Measurements from ENCODE around the gene ANXA5. TPM values are rescaled to one million over a fixed set of nuclear protein-coding genes. Genes with fewer than 3 reads are reported as not detected.

Gene ANXA5
- total RNA-seq, 1 donor from 2014 or later = 682 TPM

DNA sequence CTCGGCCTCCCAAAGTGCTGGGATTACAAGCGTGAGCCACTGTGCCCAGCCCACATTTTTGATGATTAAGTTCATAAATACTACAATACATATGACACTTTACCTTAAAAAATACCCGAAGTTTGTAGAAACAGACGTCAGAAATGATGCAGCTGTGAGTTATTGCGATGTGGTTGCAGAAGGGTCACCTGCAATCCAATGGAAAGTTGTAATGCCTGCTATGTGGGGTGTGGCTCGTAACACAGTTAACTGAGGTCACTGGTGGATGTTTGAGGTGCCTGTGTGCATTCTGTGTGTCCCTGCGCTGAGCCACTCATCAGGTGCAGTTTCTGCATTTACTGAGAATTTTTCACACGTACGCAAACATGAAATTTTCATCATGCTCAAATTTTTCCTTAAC lies 64.1 kb downstream of the ANXA5 start:
- Histone ChIP-seq H3K4me2 (ENCODE audit: low read length) (no peak overlapping the region), H3K36me3 (ENCODE audit: insufficient read depth, low read length) (no peaks in the 10 kb centered on the region), H3K27ac (ENCODE audit: low read depth, low read length) (no peak overlapping the region), H3K27me3 (ENCODE audit: insufficient read depth, low read length) (no peaks in the 10 kb centered on the region), H3K4me1 (ENCODE audit: insufficient read depth, low read length) (no peaks in the 10 kb centered on the region), H3K79me2 (ENCODE audit: insufficient read depth, low read length) (no peaks in the 10 kb centered on the region), H3K9ac (ENCODE audit: low read length) (no peak overlapping the region), H3K4me3 (ENCODE audit: insufficient read depth, low read depth, low read length) (no peak overlapping the region), H4K20me1 (ENCODE audit: insufficient read depth, low read length) (no peaks in the 10 kb centered on the region), H2AFZ (ENCODE audit: low read depth, low read length) (no peak overlapping the region), H3K9me3 (ENCODE audit: insufficient read depth, low read depth, low read length) (no peaks in the 10 kb centered on the region)
- Mint-ChIP-seq H3K4me3 (ENCODE audit: unreplicated experiment) (no peak overlapping the region), H3K4me1 (ENCODE audit: low read depth, unreplicated experiment) (no peaks in the 10 kb centered on the region), H3K27ac (ENCODE audit: unreplicated experiment) (no peak overlapping the region), H3K9me3 (ENCODE audit: unreplicated experiment) (no peaks in the 10 kb centered on the region), H3K36me3 (ENCODE audit: low read depth, unreplicated experiment) (no peaks in the 10 kb centered on the region), H3K27me3 (ENCODE audit: low read depth, unreplicated experiment) (no peaks in the 10 kb centered on the region)
- FAIRE-seq (no peak), DNase-seq (ENCODE audit: low read depth) (no peak)
- TF ChIP-seq CTCF (IDR thresholded peaks at IDR 0.05; ENCODE audit: insufficient read depth, low read depth, low read length) (no peak), EZH2 (IDR thresholded peaks at IDR 0.05; ENCODE audit: insufficient read depth, low read length) (no peak)

Other genes starting within 250 kb of the ANXA5 start
- gene SMIM43, start 68.2 kb upstream of the ANXA5 start, total RNA-seq = not detected in 2 replicates
- 14.4 and 18.3 TPM in 2 replicates for gene EXOSC9, start 104.3 kb upstream of the ANXA5 start, total RNA-seq
- gene CCNA2, start 126.9 kb upstream of the ANXA5 start, total RNA-seq = 4.4 and 6.2 TPM in 2 replicates
- 21.0 TPM in 2 replicates for gene BBS7, start 173.5 kb upstream of the ANXA5 start, total RNA-seq